Renal pelvis (tissue), 12 donors: Measurements from ENCODE around the gene RBMX2. TPM values are rescaled to one million over a fixed set of nuclear protein-coding genes. Genes with fewer than 3 reads are reported as not detected.
"Not testable (repeated sequence)": the region's sequence is repeated elsewhere in the genome, so short reads cannot be mapped to it uniquely, and the experiment has no call there.

ENCODE experiments used
- DNase-seq: peaks from one replicate; pipeline ENCODE4 v3.0.0-alpha.2; 2013
- long read RNA-seq, 16 experiments: transcript quantifications; one replicate each; lab custom pipeline, GENCODE V29; 2026
- polyA plus RNA-seq, 3 donors: library from polyadenylated mRNA; unstranded; fragments of 120-200 nt; gene quantifications; one replicate each; pipeline ENCODE4 v1.2.1, GENCODE V29; 2013; ENCODE audit not compliant: insufficient read length in 3 of 3

Gene RBMX2
- polyA plus RNA-seq, result 10 to 100 TPM; 29.4 to 39.1 (median 33.1) TPM
- long read RNA-seq, donor 1, transcript RBMX2-201 (6 exons, 1,528 nt), result major isoform, 11 of 33 reads
- long read RNA-seq, donor 1, transcript RBMX2-203 (4 exons, 729 nt), result minor isoform, 9 of 33 reads
- long read RNA-seq, donor 1, partial matches to known transcripts, result 11 of 33 reads
- long read RNA-seq, donor 1, other reads (novel, unspliced or antisense), result 0 of 33 reads
- long read RNA-seq, donor 2, transcript RBMX2-201 (6 exons, 1,528 nt), result major isoform, 12 of 50 reads
- long read RNA-seq, donor 2, partial matches to known transcripts, result 33 of 50 reads
- long read RNA-seq, donor 2, other reads (novel, unspliced or antisense), result 0 of 50 reads
- long read RNA-seq, donor 3, transcript RBMX2-201 (6 exons, 1,528 nt), result major isoform, 5 of 19 reads
- long read RNA-seq, donor 3, partial matches to known transcripts, result 9 of 19 reads
- long read RNA-seq, donor 3, other reads (novel, unspliced or antisense), result 0 of 19 reads
- long read RNA-seq, donor 4, transcript RBMX2-203 (4 exons, 729 nt), result minor isoform, 6 of 47 reads
- long read RNA-seq, donor 4, transcript RBMX2-201 (6 exons, 1,528 nt), result major isoform, 12 of 47 reads
- long read RNA-seq, donor 4, partial matches to known transcripts, result 26 of 47 reads
- long read RNA-seq, donor 4, other reads (novel, unspliced or antisense), result 0 of 47 reads
- long read RNA-seq, donor 5, partial matches to known transcripts, result 8 of 11 reads
- long read RNA-seq, donor 5, other reads (novel, unspliced or antisense), result 0 of 11 reads
- long read RNA-seq, donor 6, partial matches to known transcripts, result 20 of 26 reads
- long read RNA-seq, donor 6, other reads (novel, unspliced or antisense), result 0 of 26 reads
- long read RNA-seq, donor 7, partial matches to known transcripts, result 14 of 20 reads
- long read RNA-seq, donor 7, other reads (novel, unspliced or antisense), result 0 of 20 reads
- long read RNA-seq, donor 8, partial matches to known transcripts, result 10 of 16 reads
- long read RNA-seq, donor 8, other reads (novel, unspliced or antisense), result 0 of 16 reads
- long read RNA-seq, donor 9, transcript RBMX2-201 (6 exons, 1,528 nt), result major isoform, 19 of 38 reads
- long read RNA-seq, donor 9, partial matches to known transcripts, result 15 of 38 reads
- long read RNA-seq, donor 9, other reads (novel, unspliced or antisense), result 0 of 38 reads
- long read RNA-seq, donor 10, transcript RBMX2-201 (6 exons, 1,528 nt), result major isoform, 8 of 25 reads
- long read RNA-seq, donor 10, partial matches to known transcripts, result 12 of 25 reads
- long read RNA-seq, donor 10, other reads (novel, unspliced or antisense), result 0 of 25 reads
- long read RNA-seq, donor 11, partial matches to known transcripts, result 10 of 13 reads
- long read RNA-seq, donor 11, other reads (novel, unspliced or antisense), result 0 of 13 reads
- long read RNA-seq, donor 12, transcript RBMX2-203 (4 exons, 729 nt), result minor isoform, 5 of 36 reads
- long read RNA-seq, donor 12, transcript RBMX2-201 (6 exons, 1,528 nt), result major isoform, 14 of 36 reads
- long read RNA-seq, donor 12, partial matches to known transcripts, result 14 of 36 reads
- long read RNA-seq, donor 12, other reads (novel, unspliced or antisense), result 0 of 36 reads
- long read RNA-seq, donor 13, partial matches to known transcripts, result 12 of 16 reads
- long read RNA-seq, donor 13, other reads (novel, unspliced or antisense), result 0 of 16 reads
- long read RNA-seq, donor 14, transcript RBMX2-204 (2 exons, 358 nt), result major isoform, 9 of 39 reads
- long read RNA-seq, donor 14, partial matches to known transcripts, result 24 of 39 reads
- long read RNA-seq, donor 14, other reads (novel, unspliced or antisense), result 0 of 39 reads
- long read RNA-seq, donor 15, transcript RBMX2-201 (6 exons, 1,528 nt), result major isoform, 11 of 36 reads
- long read RNA-seq, donor 15, transcript RBMX2-203 (4 exons, 729 nt), result minor isoform, 8 of 36 reads
- long read RNA-seq, donor 15, partial matches to known transcripts, result 14 of 36 reads
- long read RNA-seq, donor 15, other reads (novel, unspliced or antisense), result 0 of 36 reads
- long read RNA-seq, donor 16, transcript RBMX2-201 (6 exons, 1,528 nt), result major isoform, 10 of 36 reads
- long read RNA-seq, donor 16, partial matches to known transcripts, result 21 of 36 reads
- long read RNA-seq, donor 16, other reads (novel, unspliced or antisense), result 0 of 36 reads

- DNase-seq, result peak; percentile 69
Observed at GRCh38 chrX:130401415-130402207, at the start of gene RBMX2. TSS of gene RBMX2 (plus strand) at chrX:130401987. CDS start at chrX:130402033, 46 bp downstream.

- not testable (repeated sequence) for DNase-seq
Observed at GRCh38 chrX:130352050-130352449, 49.7 kb upstream of the RBMX2 start.

GRCh38 chrX:130376077-130376476 is 25.7 kb upstream of the RBMX2 start:
- DNase-seq, result no peak

- DNase-seq, result no peak
Observed at GRCh38 chrX:130378024-130378669, 23.6 kb upstream of the RBMX2 start.

- no peak for DNase-seq
Observed at GRCh38 chrX:130385520-130385919, 16.3 kb upstream of the RBMX2 start, which contains the start of gene GPR119. TSS of gene GPR119 (minus strand) at chrX:130385674. CDS start at chrX:130385447, 227 bp downstream.

GRCh38 chrX:130386408-130386808 is 15.4 kb upstream of the RBMX2 start:
- no peak for DNase-seq

- peak; percentile 40 for DNase-seq
Observed at GRCh38 chrX:130393451-130394074, 8.2 kb upstream of the RBMX2 start.

GRCh38 chrX:130395341-130395740 is 6.4 kb upstream of the RBMX2 start:
- no peak for DNase-seq

- no peak for DNase-seq
Observed at GRCh38 chrX:130402208-130402684, 459 bp downstream of the RBMX2 start.

GRCh38 chrX:130413415-130413814 is 11.6 kb downstream of the RBMX2 start:
- no peak for DNase-seq

GRCh38 chrX:130414800-130415199 is 13.0 kb downstream of the RBMX2 start:
- DNase-seq, result no peak

- DNase-seq, result no peak
Observed at GRCh38 chrX:130415201-130415600, 13.4 kb downstream of the RBMX2 start.

GRCh38 chrX:130416785-130417184 is 15.0 kb downstream of the RBMX2 start:
- DNase-seq, result no peak

GRCh38 chrX:130418066-130418465 is 16.3 kb downstream of the RBMX2 start:
- DNase-seq, result no peak

- DNase-seq, result no peak
Observed at GRCh38 chrX:130418740-130419139, 17.0 kb downstream of the RBMX2 start.

GRCh38 chrX:130419263-130419662 is 17.5 kb downstream of the RBMX2 start:
- peak; percentile 24 for DNase-seq

- no peak for DNase-seq
Observed at GRCh38 chrX:130426531-130426930, 24.7 kb downstream of the RBMX2 start.

- not testable (repeated sequence) for DNase-seq
Observed at GRCh38 chrX:130429236-130429635, 27.4 kb downstream of the RBMX2 start.
